GM12872 (cell line): Measurements from ENCODE around the gene PRPH2.

Experiments
- TF ChIP-seq, protein P1 (sequence below): IDR thresholded peaks from 3 replicates; pipeline ENCODE4 v1.5.1; 2011; ENCODE audit warnings: low read depth, mild to moderate bottlenecking, low read length, moderate library complexity; ENCODE audit not compliant: insufficient read depth

Gene PRPH2

DNA sequence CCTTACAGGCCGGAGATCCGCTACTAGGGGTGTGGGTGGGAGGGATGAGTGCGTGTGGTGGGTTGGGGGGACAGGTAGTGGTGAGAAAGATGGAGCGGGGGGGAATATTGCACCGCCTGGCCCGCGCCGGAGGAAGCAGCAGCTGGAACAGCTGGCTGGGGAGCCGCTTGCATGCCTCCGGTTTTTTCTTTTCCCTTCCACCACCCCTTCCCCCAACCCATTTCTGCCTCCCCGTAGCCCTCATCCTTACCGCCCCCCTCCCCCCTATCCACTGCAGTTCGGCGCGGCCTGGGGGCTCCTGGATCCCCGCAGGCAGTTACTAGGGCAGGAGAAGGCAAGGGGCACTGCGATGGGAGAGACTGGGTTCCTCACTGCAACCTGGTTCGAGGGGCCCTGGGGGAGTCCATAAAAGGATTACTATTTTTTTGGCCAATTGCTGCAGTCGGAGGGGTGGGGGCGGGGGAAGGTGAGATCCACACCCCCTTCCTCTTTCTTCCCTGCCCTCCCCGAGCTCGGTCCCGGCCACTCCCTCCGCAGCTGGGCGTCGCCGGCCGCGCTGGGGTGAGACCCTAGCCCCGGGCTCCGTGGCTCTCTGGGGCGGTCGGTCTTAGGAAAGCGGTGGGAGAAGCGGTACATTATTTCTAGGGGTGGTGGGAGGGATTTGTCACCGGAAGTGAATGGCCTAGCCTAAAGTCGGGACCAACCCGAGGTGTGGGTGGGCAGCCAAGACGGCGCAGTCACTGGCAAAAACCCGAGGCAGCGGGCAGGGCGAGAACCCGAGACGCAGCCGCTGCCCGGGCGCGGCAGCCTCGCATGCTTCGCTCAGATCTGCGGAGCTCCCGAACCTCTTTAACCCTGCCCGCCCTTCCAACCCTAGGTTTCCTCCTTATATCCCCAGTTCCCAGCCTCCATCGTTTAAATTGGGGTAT is 24.3 kb upstream of the PRPH2 start:
- TF ChIP-seq, protein P1, sequence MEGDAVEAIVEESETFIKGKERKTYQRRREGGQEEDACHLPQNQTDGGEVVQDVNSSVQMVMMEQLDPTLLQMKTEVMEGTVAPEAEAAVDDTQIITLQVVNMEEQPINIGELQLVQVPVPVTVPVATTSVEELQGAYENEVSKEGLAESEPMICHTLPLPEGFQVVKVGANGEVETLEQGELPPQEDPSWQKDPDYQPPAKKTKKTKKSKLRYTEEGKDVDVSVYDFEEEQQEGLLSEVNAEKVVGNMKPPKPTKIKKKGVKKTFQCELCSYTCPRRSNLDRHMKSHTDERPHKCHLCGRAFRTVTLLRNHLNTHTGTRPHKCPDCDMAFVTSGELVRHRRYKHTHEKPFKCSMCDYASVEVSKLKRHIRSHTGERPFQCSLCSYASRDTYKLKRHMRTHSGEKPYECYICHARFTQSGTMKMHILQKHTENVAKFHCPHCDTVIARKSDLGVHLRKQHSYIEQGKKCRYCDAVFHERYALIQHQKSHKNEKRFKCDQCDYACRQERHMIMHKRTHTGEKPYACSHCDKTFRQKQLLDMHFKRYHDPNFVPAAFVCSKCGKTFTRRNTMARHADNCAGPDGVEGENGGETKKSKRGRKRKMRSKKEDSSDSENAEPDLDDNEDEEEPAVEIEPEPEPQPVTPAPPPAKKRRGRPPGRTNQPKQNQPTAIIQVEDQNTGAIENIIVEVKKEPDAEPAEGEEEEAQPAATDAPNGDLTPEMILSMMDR: no peak

DNA sequence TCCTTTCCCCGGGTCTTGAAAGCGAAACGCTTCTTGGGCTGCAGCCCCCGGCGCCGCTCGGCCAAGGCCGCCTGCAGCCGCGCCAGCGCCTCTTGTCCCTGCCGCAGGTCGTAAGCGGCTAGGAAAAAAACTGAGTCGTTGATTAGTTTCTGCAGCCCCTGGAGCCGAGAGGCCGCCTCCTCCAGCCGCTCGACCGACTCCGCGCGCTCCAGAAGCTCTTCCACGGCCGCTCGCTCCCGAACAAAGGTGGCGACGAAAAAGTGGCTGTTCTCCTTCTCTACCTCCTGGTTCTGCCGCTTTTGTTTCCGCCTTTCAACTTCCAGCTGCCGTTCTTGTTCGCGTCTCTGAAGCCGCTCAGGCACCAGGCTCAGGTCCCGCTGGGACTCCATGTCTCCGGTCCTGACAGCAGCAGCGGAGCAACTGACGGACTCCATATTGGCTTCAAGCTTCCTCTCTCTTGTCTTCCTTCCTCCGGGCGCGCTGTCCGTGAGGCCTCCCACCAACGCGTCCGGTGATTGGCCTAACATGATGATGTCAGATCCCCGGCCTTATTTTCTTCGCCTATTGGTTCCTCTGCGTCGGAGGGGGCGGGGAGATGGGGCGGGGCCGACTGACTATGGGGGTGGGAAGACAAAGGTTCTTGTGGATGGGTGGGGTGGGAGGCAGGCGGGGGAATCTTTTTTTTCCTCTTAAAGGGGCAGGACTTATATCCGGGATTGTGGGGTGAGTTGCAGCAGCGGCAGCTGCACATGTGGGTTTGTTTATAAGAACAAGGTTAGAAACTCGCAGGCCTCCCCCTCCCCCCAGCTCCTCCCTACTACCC is 23.5 kb upstream of the PRPH2 start, which contains the start of gene TBCC:
TSS of gene TBCC (minus strand) at position 464 of the 823 bp plus-strand sequence. CDS start at position 434, 30 bp downstream.
- TF ChIP-seq, protein P1: no peak

DNA sequence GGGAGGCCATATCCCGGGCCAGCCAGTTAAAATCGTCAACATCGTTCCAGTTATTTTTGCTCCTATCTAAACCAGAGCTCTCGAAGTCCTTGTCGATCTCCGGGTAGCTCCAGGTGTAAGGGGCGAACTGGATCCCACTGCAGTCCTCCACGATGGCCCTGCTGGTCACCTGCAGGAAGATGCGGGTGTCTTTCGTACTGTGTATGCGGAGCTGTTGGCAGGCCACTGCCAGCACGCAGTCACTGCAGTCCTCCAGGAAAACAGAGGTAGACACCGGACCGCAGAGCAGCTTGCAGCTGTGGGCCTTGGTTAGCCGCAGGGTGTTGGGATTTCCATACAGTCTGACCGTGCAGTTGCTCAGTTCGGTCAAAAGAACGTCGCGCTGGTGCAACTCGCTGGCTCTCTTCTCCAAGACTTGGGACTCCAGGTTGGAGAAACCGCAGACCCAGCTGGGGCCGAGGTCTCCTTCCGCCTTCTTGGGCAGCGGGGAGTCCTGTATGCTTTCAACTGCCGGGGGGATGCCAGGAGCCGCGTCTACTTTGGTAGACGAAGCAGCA is 22.8 kb upstream of the PRPH2 start:
- TF ChIP-seq, protein P1: 0 out of 3 replicates have a peak, but pooled peaks have one; percentile 2

- TF ChIP-seq, protein P1: no peak
These were observed 22.0 kb upstream of the PRPH2 start for GRCh38 chr6:42744351-42744893.

DNA sequence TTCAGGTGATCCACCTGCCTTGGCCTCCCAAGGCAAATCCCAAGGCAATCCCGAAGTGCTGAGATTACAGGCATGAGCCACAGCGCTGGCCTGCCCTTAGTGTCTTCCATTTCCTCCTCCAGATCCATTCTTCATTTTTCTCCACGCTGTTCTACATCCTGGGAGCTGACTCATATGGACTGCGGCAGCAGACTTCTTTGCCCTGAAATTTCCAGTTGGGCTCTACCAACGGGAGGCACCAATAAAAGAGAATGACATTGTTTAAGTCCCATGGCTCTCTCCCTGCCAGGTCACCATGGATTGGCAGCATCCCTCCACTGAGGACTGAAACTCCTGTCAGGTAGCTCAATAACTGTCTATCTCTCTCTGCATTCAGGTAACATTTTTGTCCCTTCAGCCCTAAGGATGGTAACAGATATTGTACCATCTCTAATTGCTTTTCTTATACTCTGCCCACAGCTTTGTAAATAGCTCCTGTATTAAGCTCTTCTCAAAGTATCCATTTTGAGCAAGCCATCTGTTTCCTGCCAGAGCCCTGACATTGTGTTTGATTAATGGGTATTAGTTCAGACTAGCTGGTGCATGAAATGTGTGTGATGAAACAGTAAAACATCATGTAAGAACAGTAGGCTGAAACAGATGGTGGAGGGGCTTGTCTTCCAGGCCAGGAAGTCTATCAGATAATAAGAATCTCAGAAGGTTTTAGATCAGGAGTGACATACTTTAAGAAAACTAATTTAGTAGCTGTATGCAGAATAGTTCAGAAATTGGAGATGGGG is 19.9 kb upstream of the PRPH2 start:
- TF ChIP-seq, protein P1: no peak

GRCh38 chr6:42740725-42741124 is 18.3 kb upstream of the PRPH2 start:
- TF ChIP-seq, protein P1: no peak
